CD1c-positive myeloid dendritic cell (primary cell): ENCODE results near the gene PTTG1IP.

ENCODE experiments used
- DNase-seq: peaks from one replicate; pipeline ENCODE4 v3.0.0-alpha.2; 2016; ENCODE audit errors: extremely low spot score

PTTG1IP gene

GRCh38 chr21:44866780-44867179, 6.7 kb downstream of the PTTG1IP start:
- no peak for DNase-seq

GRCh38 chr21:44865561-44866280, 7.8 kb downstream of the PTTG1IP start:
- DNase-seq = peak; percentile 73

- no peak for DNase-seq
Observed at GRCh38 chr21:44862869-44863685, 10.4 kb downstream of the PTTG1IP start.

- no peak for DNase-seq
Observed at GRCh38 chr21:44858791-44859190, 14.7 kb downstream of the PTTG1IP start.

- DNase-seq = no peak
Observed at GRCh38 chr21:44858291-44858690, 15.2 kb downstream of the PTTG1IP start.

GRCh38 chr21:44857127-44857892, 16.2 kb downstream of the PTTG1IP start:
- DNase-seq = no peak

GRCh38 chr21:44856131-44856530, 17.4 kb downstream of the PTTG1IP start:
- DNase-seq = no peak

- no peak for DNase-seq
Observed at GRCh38 chr21:44855572-44855971, 17.9 kb downstream of the PTTG1IP start.

GRCh38 chr21:44854664-44855446, 18.6 kb downstream of the PTTG1IP start:
- DNase-seq = no peak

GRCh38 chr21:44854391-44854663, 19.2 kb downstream of the PTTG1IP start:
- no peak for DNase-seq

GRCh38 chr21:44853601-44854390, 19.7 kb downstream of the PTTG1IP start:
- no peak for DNase-seq

- no peak for DNase-seq
Observed at GRCh38 chr21:44850905-44851657, 22.4 kb downstream of the PTTG1IP start.

GRCh38 chr21:44850208-44850800, 23.2 kb downstream of the PTTG1IP start:
- DNase-seq = no peak

- DNase-seq = peak; percentile 78
Observed at GRCh38 chr21:44849616-44850130, 23.8 kb downstream of the PTTG1IP start.

GRCh38 chr21:44848821-44849521, 24.5 kb downstream of the PTTG1IP start:
- no peak for DNase-seq

GRCh38 chr21:44847261-44848056, 26.0 kb downstream of the PTTG1IP start:
- no peak for DNase-seq

- peak; percentile 90 for DNase-seq
Observed at GRCh38 chr21:44846485-44847260, 26.8 kb downstream of the PTTG1IP start.

- no peak for DNase-seq
Observed at GRCh38 chr21:44846224-44846484, 27.3 kb downstream of the PTTG1IP start.
